ENCODE data around the gene TMEM205. TPM values are rescaled to one million over a fixed set of nuclear protein-coding genes. Genes with fewer than 3 reads are reported as not detected.

The TMEM205 gene
- total RNA-seq, 4 donors from 2014 or later = 177 to 222 (median 208) TPM

GRCh38 chr19:11378319-11379189, 32.5 kb upstream of the TMEM205 start:
- WGBS, 2 donors = 51 to 58% methylated on average over 4 to 5 of the region's 8 CpGs
- DNase-seq (ENCODE audit: low spot score in 2 of 2) = peak in 1 of 2 donors; percentile 90
- intact Hi-C loops (cut with DNase I; ENCODE audit: low total_unique reads) = no loop called here
- TF ChIP-seq POLR2A (IDR thresholded peaks at IDR 0.05) = no peak
- no peak overlapping the region for H3K4me3 ChIP-seq (ENCODE audit: low read depth, poor library complexity, severe bottlenecking)

- DNase-seq (ENCODE audit: low spot score in 2 of 2) = no peak
- 75 to 91% methylated on average over 3 of the region's 3 CpGs for WGBS, 2 donors
- no peak overlapping the region for H3K4me3 ChIP-seq (ENCODE audit: low read depth, poor library complexity, severe bottlenecking)
- TF ChIP-seq POLR2A (IDR thresholded peaks at IDR 0.05) = no peak
- TF ChIP-seq, protein P1, sequence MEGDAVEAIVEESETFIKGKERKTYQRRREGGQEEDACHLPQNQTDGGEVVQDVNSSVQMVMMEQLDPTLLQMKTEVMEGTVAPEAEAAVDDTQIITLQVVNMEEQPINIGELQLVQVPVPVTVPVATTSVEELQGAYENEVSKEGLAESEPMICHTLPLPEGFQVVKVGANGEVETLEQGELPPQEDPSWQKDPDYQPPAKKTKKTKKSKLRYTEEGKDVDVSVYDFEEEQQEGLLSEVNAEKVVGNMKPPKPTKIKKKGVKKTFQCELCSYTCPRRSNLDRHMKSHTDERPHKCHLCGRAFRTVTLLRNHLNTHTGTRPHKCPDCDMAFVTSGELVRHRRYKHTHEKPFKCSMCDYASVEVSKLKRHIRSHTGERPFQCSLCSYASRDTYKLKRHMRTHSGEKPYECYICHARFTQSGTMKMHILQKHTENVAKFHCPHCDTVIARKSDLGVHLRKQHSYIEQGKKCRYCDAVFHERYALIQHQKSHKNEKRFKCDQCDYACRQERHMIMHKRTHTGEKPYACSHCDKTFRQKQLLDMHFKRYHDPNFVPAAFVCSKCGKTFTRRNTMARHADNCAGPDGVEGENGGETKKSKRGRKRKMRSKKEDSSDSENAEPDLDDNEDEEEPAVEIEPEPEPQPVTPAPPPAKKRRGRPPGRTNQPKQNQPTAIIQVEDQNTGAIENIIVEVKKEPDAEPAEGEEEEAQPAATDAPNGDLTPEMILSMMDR (IDR thresholded peaks at IDR 0.05) = no peak
- intact Hi-C loops (cut with DNase I; ENCODE audit: low total_unique reads) = no loop called here
Observed at GRCh38 chr19:11377756-11378155, 31.7 kb upstream of the TMEM205 start.

DNA sequence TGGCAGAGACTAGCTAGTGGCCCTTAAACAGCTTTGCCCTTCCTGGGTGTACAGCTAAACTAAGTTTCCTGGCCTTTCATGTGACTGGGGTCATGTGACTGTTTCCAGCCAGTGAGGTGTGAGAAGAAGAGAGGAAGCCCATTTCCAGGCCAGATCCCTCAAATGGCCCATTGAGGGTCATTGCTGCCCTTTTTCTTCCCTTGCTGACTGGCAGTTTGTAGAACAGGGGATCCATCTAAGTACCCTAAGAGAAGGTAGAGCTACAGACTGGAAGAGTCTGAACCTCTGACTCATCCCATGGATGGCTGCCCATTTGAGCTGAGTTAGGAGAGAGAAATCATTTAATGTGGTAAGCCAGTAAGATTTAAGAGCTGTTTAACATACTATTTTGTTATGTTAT, 31.2 kb upstream of the TMEM205 start:
- no peak for TF ChIP-seq POLR2A (IDR thresholded peaks at IDR 0.05)
- TF ChIP-seq, protein P1 (IDR thresholded peaks at IDR 0.05) = no peak
- H3K4me3 ChIP-seq (ENCODE audit: low read depth, poor library complexity, severe bottlenecking) = no peak overlapping the region
- intact Hi-C loops (cut with DNase I; ENCODE audit: low total_unique reads) = no loop called here
- peak in 1 of 2 donors; percentile 44 for DNase-seq (ENCODE audit: low spot score in 2 of 2)

- H3K4me3 ChIP-seq (ENCODE audit: low read depth, poor library complexity, severe bottlenecking) = peak overlapping the region; percentile 19
- WGBS, 2 donors = 11 to 14% methylated on average over 25 to 27 of the region's 27 CpGs
- intact Hi-C loops (cut with DNase I; ENCODE audit: low total_unique reads) = no loop called here
- DNase-seq (ENCODE audit: low spot score in 2 of 2) = peak; percentile 48 to 91
- TF ChIP-seq, protein P1 (IDR thresholded peaks at IDR 0.05) = no peak
- TF ChIP-seq POLR2A (IDR thresholded peaks at IDR 0.05) = no peak
Observed at GRCh38 chr19:11375143-11375948, 29.3 kb upstream of the TMEM205 start.

DNA sequence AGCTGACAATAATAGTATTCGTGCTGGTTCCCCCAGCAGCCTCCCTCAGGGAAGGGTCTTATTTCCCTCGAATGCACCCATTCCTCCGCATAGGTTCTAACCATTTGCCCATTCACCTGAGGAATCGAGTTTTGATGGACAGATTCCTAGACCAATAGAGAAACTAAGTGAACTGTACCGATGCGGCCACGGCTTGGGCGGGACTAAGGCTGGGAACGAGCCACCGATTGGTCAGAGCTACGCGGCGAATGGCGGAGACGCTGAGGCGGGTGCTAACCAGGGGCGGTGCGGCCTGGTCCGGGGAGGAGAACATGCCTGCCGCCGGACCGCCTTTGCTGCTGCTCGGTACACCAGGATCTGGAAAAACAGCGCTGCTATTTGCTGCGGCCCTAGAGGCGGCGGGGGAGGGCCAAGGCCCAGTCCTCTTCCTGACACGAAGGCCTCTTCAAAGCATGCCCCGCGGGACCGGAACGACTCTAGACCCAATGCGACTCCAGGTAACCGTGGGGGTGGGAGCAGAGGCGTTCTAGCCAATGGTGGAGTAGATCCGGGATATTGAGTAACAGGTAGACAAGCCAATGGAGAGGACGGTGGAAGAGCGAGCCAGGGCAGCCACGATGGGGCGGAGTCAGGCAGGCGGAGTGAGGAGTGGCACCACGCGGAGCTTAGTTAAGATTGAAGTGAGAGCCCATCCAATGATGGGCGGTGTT, 28.5 kb upstream of the TMEM205 start, which contains the start of gene SWSAP1:
TSS of gene SWSAP1 (plus strand) at position 234 of the 710 bp plus-strand sequence. CDS start at position 249, 15 bp downstream.
- H3K4me3 ChIP-seq (ENCODE audit: low read depth, poor library complexity, severe bottlenecking) = peak within 1 kb of the TSS; percentile 54
- DNase-seq (ENCODE audit: low spot score in 2 of 2) = peak; percentile 99 to 100
- intact Hi-C loops (cut with DNase I; ENCODE audit: low total_unique reads) = no loop called here
- no peak for TF ChIP-seq POLR2A (IDR thresholded peaks at IDR 0.05)
- TF ChIP-seq, protein P1 (IDR thresholded peaks at IDR 0.05) = no peak
- WGBS, 2 donors = 0 to 1% methylated on average over 41 to 44 of the region's 44 CpGs

Measured in lower leg skin (tissue), 4 donors.